A673 (cell line): Measurements from ENCODE around the gene OSGEP. TPM values are rescaled to one million over a fixed set of nuclear protein-coding genes. Genes with fewer than 3 reads are reported as not detected.

Source experiments
- BruUV-seq: library from RNA; stranded (reverse); fragments of 400-500 nt; replicated peaks from 2 replicates; lab custom pipeline; 2021; lab: Mats Ljungman, UMichigan
- CTCF ChIA-PET: fragments of 300-600 bp; sonication (Branson Sonifier 250); formaldehyde crosslinking; loops from one replicate; lab custom pipeline; 2022; ENCODE audit warnings: antibody characterized with exemption; lab: Charles Lee
- POLR2A ChIA-PET: fragments of 300-600 bp; sonication (Branson Sonifier 250); formaldehyde crosslinking; loops from one replicate; lab custom pipeline; 2022; ENCODE audit warnings: antibody characterized with exemption; ENCODE audit not compliant: low non-redundant PET; lab: Charles Lee
- DNase-seq: peaks from one replicate; pipeline ENCODE4 v3.0.0-alpha.2; 2015; ENCODE audit warnings: low spot score
- H3K27ac ChIP-seq: fragments of 200-600 bp; sonication (generic); 2 replicates; pipeline ENCODE4 v1.5.1; 2016; ENCODE audit warnings: mixed run types, low read depth, mild to moderate bottlenecking, mixed read lengths, antibody characterized with exemption, low read length; ENCODE audit not compliant: poor library complexity, severe bottlenecking
- H3K27me3 ChIP-seq: fragments of 200-600 bp; sonication (generic); replicated peaks from 2 replicates; pipeline ENCODE4 v1.6.1; 2017; ENCODE audit warnings: mixed run types, low read depth, mild to moderate bottlenecking, mixed read lengths, antibody characterized with exemption, low read length; ENCODE audit not compliant: insufficient read depth, poor library complexity
- H3K36me3 ChIP-seq: fragments of 200-600 bp; sonication (generic); 2 replicates; pipeline ENCODE4 v1.6.1; 2016; ENCODE audit warnings: mixed run types, mild to moderate bottlenecking, mixed read lengths, antibody characterized with exemption, low read length; ENCODE audit not compliant: insufficient read depth, poor library complexity, severe bottlenecking
- H3K4me1 ChIP-seq: fragments of 200-600 bp; sonication (generic); 2 replicates; pipeline ENCODE4 v1.6.1; 2017; ENCODE audit warnings: mixed run types, mild to moderate bottlenecking, mixed read lengths, antibody characterized with exemption, low read length; ENCODE audit not compliant: insufficient read depth, poor library complexity, severe bottlenecking
- H3K4me3 ChIP-seq: fragments of 200-600 bp; sonication (generic); 2 replicates; pipeline ENCODE4 v1.5.1; 2016; ENCODE audit warnings: low read depth, mixed run types, mild to moderate bottlenecking, mixed read lengths, low read length; ENCODE audit not compliant: poor library complexity, severe bottlenecking
- H3K9me3 ChIP-seq: fragments of 200-600 bp; sonication (generic); 2 replicates; pipeline ENCODE4 v1.6.1; 2016; ENCODE audit warnings: mixed run types, low read depth, mild to moderate bottlenecking, mixed read lengths, antibody characterized with exemption, low read length; ENCODE audit not compliant: poor library complexity, severe bottlenecking
- EZH2 ChIP-seq: fragments of 200-600 bp; sonication (generic); IDR thresholded peaks from 2 replicates; pipeline ENCODE4 v1.6.1; 2017; ENCODE audit warnings: borderline replicate concordance, low read depth, mild to moderate bottlenecking, mixed read lengths, antibody characterized with exemption, low read length; ENCODE audit not compliant: poor library complexity, severe bottlenecking
- intact Hi-C: fragments of 100-400 bp; cut with micrococcal nuclease; formaldehyde crosslinking; loops from one replicate; pipeline ENCODE4 v1.10.0; 2022; ENCODE audit not compliant: unreplicated experiment
- total RNA-seq: library from RNA; stranded (reverse); gene quantifications from 2 replicates; pipeline ENCODE4 v1.2.3, GENCODE V29; 2021
- TF ChIP-seq, protein P1 (sequence below): fragments of 300-800, 200-600 bp; sonication (generic); conservative IDR thresholded peaks from 2 replicates; pipeline ENCODE4 v1.5.1; 2017; ENCODE audit warnings: low read depth, mild to moderate bottlenecking, antibody characterized with exemption, low read length, moderate library complexity, mixed read lengths

Gene OSGEP
- total RNA-seq, 1 experiment from 2014 or later, result 67.8 TPM

DNA sequence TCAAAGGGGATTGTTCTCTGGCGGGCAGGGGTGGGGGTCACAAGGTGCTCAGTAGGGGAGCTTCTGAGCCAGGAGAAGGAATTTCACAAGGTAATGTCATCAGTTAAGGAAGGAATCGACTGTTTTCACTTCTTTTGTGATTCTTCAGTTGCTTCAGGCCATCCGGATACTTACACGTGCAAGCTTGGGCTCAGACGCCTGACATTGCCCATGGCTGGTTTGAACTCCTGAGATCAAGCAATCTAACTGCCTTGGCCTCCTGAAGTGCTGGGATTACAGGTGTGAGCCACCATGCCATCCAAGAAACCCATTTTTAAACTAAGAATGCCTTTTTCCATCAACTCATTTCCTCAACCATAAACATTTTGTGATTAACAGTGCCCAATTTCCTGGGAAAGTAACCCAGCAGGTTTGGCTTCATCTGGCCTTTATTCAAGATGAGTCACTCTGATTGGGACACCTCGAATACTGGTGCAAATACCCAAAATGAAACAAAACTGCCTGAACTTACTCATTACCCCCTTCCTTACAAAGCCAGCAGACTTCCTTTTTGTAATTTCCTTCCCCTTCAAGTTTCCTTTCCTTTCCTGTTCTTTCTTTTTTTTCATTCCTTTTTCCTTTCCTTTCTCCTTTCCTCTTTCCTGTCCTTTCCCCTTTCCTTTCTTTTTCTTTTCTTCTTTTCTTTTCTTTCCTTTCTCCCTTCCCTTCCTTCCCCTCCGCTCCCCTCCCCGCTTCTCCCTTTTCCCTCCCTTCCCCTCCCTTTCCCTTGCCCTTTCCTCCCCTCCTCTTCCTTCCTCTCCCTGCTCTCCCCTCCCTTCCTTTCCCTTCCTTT lies 40.5 kb upstream of the OSGEP start:
- Histone ChIP-seq H3K4me1 (no peaks in the 10 kb centered on the region), H3K36me3 (no peaks in the 10 kb centered on the region), H3K27me3 (no peaks in the 10 kb centered on the region), H3K9me3 (no peaks in the 10 kb centered on the region), H3K4me3 (no peak overlapping the region), H3K27ac (no peak overlapping the region)
- intact Hi-C loops, result no loop called here
- TF ChIP-seq, protein P1, sequence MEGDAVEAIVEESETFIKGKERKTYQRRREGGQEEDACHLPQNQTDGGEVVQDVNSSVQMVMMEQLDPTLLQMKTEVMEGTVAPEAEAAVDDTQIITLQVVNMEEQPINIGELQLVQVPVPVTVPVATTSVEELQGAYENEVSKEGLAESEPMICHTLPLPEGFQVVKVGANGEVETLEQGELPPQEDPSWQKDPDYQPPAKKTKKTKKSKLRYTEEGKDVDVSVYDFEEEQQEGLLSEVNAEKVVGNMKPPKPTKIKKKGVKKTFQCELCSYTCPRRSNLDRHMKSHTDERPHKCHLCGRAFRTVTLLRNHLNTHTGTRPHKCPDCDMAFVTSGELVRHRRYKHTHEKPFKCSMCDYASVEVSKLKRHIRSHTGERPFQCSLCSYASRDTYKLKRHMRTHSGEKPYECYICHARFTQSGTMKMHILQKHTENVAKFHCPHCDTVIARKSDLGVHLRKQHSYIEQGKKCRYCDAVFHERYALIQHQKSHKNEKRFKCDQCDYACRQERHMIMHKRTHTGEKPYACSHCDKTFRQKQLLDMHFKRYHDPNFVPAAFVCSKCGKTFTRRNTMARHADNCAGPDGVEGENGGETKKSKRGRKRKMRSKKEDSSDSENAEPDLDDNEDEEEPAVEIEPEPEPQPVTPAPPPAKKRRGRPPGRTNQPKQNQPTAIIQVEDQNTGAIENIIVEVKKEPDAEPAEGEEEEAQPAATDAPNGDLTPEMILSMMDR, result no peak
- TF ChIP-seq EZH2, result no peak
- BruUV-seq, result no TSS peak
- DNase-seq, result peak; percentile 19
- CTCF ChIA-PET, result no interaction called here
- POLR2A ChIA-PET, result interaction anchor here (0.7 kb wide), 1 partner anchor 1128 kb away, joined by 3 read pairs; no protein-coding TSS in a partner anchor

- Histone ChIP-seq H3K4me3 (no peak overlapping the region), H3K27ac (no peak overlapping the region), H3K36me3 (no peaks in the 10 kb centered on the region), H3K4me1 (no peaks in the 10 kb centered on the region), H3K9me3 (no peaks in the 10 kb centered on the region), H3K27me3 (no peaks in the 10 kb centered on the region)
- no TSS peak for BruUV-seq
- ChIA-PET CTCF (no interaction called here), POLR2A (no interaction called here)
- intact Hi-C loops, result no loop called here
- DNase-seq, result no peak
- no peak for TF ChIP-seq EZH2
- TF ChIP-seq, protein P1, result no peak
Measured at GRCh38 chr14:20493634-20494033, 39.0 kb upstream of the OSGEP start.

GRCh38 chr14:20492486-20492885 lies 37.9 kb upstream of the OSGEP start:
- H3K36me3 ChIP-seq, result no peaks in the 10 kb centered on the region
- no peak overlapping the region for H3K27ac ChIP-seq
- intact Hi-C loops, result no loop called here
- H3K4me3 ChIP-seq, result no peak overlapping the region
- TF ChIP-seq, protein P1, result no peak
- TF ChIP-seq EZH2, result no peak
- POLR2A ChIA-PET, result no interaction called here
- no peaks in the 10 kb centered on the region for H3K27me3 ChIP-seq
- H3K9me3 ChIP-seq, result no peaks in the 10 kb centered on the region
- no TSS peak for BruUV-seq
- CTCF ChIA-PET, result no interaction called here
- H3K4me1 ChIP-seq, result no peaks in the 10 kb centered on the region
- no peak for DNase-seq
